Measurements from ENCODE around the gene CSE1L.

The CSE1L gene

GRCh38 chr20:49110767-49111694, 64.9 kb downstream of the CSE1L start:
- Mint-ChIP-seq H3K36me3 (ENCODE audit: low read depth) (peaks cover 64% of the 10 kb centered on the region), H3K4me1 (no peaks in the 10 kb centered on the region), H3K27me3 (ENCODE audit: low read depth) (no peaks in the 10 kb centered on the region), H3K9me3 (no peaks in the 10 kb centered on the region), H3K27ac (no peak overlapping the region), H3K4me3 (no peak overlapping the region)
- TF ChIP-seq CTCF (IDR thresholded peaks at IDR 0.05; ENCODE audit: unreplicated experiment in 3 of 3) = no peak

GRCh38 chr20:49112596-49113274, 66.6 kb downstream of the CSE1L start:
- Mint-ChIP-seq H3K27ac (peak overlapping the region in 1 of 3 experiments; percentile 52), H3K4me1 (no peaks in the 10 kb centered on the region), H3K27me3 (ENCODE audit: low read depth) (no peaks in the 10 kb centered on the region), H3K9me3 (no peaks in the 10 kb centered on the region), H3K4me3 (no peak overlapping the region), H3K36me3 (ENCODE audit: low read depth) (peaks cover 67% of the 10 kb centered on the region)
- TF ChIP-seq CTCF (IDR thresholded peaks at IDR 0.05; ENCODE audit: unreplicated experiment in 3 of 3) = no peak

- TF ChIP-seq CTCF (IDR thresholded peaks at IDR 0.05; ENCODE audit: unreplicated experiment in 3 of 3) = no peak
These were observed 69.5 kb downstream of the CSE1L start for GRCh38 chr20:49115564-49115963.

GRCh38 chr20:49118307-49118706, 72.2 kb downstream of the CSE1L start:
- H3K4me3 Mint-ChIP-seq = no peak overlapping the region
- H3K36me3 Mint-ChIP-seq (ENCODE audit: low read depth) = peaks cover 82% of the 10 kb centered on the region
- no peaks in the 10 kb centered on the region for H3K27me3 Mint-ChIP-seq (ENCODE audit: low read depth)
- no peak overlapping the region for H3K27ac Mint-ChIP-seq
- H3K9me3 Mint-ChIP-seq = no peaks in the 10 kb centered on the region
- no peak for TF ChIP-seq CTCF (IDR thresholded peaks at IDR 0.05; ENCODE audit: unreplicated experiment in 3 of 3)
- no peaks in the 10 kb centered on the region for H3K4me1 Mint-ChIP-seq

More at GRCh38 chr20:49115564-49115963, 69.5 kb downstream of the CSE1L start:
- Mint-ChIP-seq H3K9me3 (no peaks in the 10 kb centered on the region), H3K36me3 (ENCODE audit: low read depth) (peaks cover 77% of the 10 kb centered on the region), H3K4me1 (no peaks in the 10 kb centered on the region), H3K27me3 (ENCODE audit: low read depth) (no peaks in the 10 kb centered on the region), H3K4me3 (no peak overlapping the region), H3K27ac (peak overlapping the region in 1 of 3 experiments; percentile 37)

GRCh38 chr20:49119988-49120387, 73.9 kb downstream of the CSE1L start:
- H3K36me3 Mint-ChIP-seq (ENCODE audit: low read depth) = peaks cover 82% of the 10 kb centered on the region
- no peaks in the 10 kb centered on the region for H3K9me3 Mint-ChIP-seq
- TF ChIP-seq CTCF (IDR thresholded peaks at IDR 0.05; ENCODE audit: unreplicated experiment in 3 of 3) = no peak
- no peak overlapping the region for H3K4me3 Mint-ChIP-seq
- no peaks in the 10 kb centered on the region for H3K27me3 Mint-ChIP-seq (ENCODE audit: low read depth)
- H3K4me1 Mint-ChIP-seq = no peaks in the 10 kb centered on the region
- H3K27ac Mint-ChIP-seq = peak overlapping the region; percentile 3 to 76 (median 69)
